GM12878 (cell line): ENCODE measurements around the gene ZG16.

Experiments used
- EP300 ChIP-seq, 2 experiments: fragments of 150-350 bp in 1 of 2; IDR thresholded peaks; 2 replicates each; pipeline ENCODE4 v1.6.1; 2011 to 2012; ENCODE audit warnings: low read depth in 2 of 2, low read length in 2 of 2, borderline replicate concordance in 1 of 2, improper control_type of control experiment in 1 of 2, inconsistent platforms in 1 of 2; ENCODE audit not compliant: control insufficient read depth in 1 of 2
- ESRRA ChIP-seq: IDR thresholded peaks from 2 replicates; pipeline ENCODE4 v1.6.1; 2012; ENCODE audit warnings: mild to moderate bottlenecking, low read length, improper control_type of control experiment
- FOXM1 ChIP-seq: IDR thresholded peaks from 2 replicates; pipeline ENCODE4 v1.6.1; 2012; ENCODE audit warnings: low read depth, mild to moderate bottlenecking, inconsistent platforms, low read length, moderate library complexity
- MYC ChIP-seq: IDR thresholded peaks from 2 replicates; pipeline ENCODE4 v1.6.1; 2011; ENCODE audit warnings: mild to moderate bottlenecking, low read length, moderate library complexity, inconsistent platforms; ENCODE audit not compliant: insufficient read depth, insufficient replicate concordance, insufficient read length, severe bottlenecking
- RAD21 ChIP-seq: IDR thresholded peaks from 2 replicates; pipeline ENCODE4 v1.6.1; 2011; ENCODE audit warnings: mild to moderate bottlenecking, low read depth, low read length, moderate library complexity; ENCODE audit not compliant: insufficient read depth
- TF ChIP-seq, protein P1 (sequence below): fragments of 450-650 bp; IDR thresholded peaks from 2 replicates; pipeline ENCODE4 v1.6.1; 2017; ENCODE audit warnings: mild to moderate bottlenecking, moderate library complexity
- TF ChIP-seq, protein P2 (sequence below): IDR thresholded peaks from 2 replicates; pipeline ENCODE4 v1.6.1; 2012; ENCODE audit warnings: low read depth, low read length, improper control_type of control experiment
- TF ChIP-seq, protein P3 (sequence below), 3 experiments: IDR thresholded peaks in 2 of 3; conservative IDR thresholded peaks in 1 of 3; 2 replicates each; pipeline ENCODE4 v1.5.1; 2011; ENCODE audit warnings: low read depth in 3 of 3, low read length in 3 of 3, mild to moderate bottlenecking in 3 of 3, control low read depth in 2 of 3, moderate library complexity in 2 of 3, inconsistent platforms in 1 of 3, mixed read lengths in 1 of 3; ENCODE audit not compliant: control insufficient read depth in 2 of 3, insufficient read depth in 1 of 3; ENCODE audit errors: extremely low read depth in 1 of 3
- TF ChIP-seq, protein P4 (sequence below): fragments of 450-650 bp; formaldehyde crosslinking; IDR thresholded peaks from 2 replicates; pipeline ENCODE4 v1.4.0; 2020; ENCODE audit warnings: mild to moderate bottlenecking, moderate library complexity
- TF ChIP-seq, protein P5 (sequence below): IDR thresholded peaks from 2 replicates; pipeline ENCODE4 v1.6.1; 2011; ENCODE audit warnings: borderline replicate concordance, low read depth, mild to moderate bottlenecking, moderate library complexity, mixed read lengths, low read length; ENCODE audit not compliant: insufficient read depth; ENCODE audit errors: extremely low read length

DNA sequence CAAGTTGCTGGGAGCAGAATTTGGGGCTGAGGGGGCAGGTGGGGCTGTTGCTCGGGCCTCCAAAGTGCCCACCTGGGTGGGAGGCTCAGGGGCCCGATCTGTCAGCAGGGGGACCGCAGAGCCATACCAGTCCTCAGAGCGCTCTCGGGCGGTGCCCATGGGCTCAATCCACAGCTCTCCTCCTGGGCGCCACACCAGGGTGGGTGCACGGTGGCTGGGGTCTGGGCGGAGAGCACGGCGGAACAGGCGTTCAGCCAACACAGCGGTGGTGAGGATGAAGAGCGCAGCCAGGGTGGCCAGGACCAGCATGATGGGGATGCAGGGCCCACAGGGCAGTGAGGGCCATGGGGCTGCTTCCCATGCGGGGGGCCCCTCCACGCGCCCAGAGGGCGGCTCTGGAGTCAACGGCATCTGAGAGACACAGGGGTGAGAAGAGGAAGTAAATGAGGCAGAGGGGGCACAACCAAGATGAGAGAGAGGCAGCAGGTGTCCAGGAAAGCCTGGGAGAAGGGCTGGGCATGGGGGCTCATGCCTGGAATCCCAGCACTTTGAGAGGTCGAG, 33.4 kb upstream of the ZG16 start:
- TF ChIP-seq, protein P1, sequence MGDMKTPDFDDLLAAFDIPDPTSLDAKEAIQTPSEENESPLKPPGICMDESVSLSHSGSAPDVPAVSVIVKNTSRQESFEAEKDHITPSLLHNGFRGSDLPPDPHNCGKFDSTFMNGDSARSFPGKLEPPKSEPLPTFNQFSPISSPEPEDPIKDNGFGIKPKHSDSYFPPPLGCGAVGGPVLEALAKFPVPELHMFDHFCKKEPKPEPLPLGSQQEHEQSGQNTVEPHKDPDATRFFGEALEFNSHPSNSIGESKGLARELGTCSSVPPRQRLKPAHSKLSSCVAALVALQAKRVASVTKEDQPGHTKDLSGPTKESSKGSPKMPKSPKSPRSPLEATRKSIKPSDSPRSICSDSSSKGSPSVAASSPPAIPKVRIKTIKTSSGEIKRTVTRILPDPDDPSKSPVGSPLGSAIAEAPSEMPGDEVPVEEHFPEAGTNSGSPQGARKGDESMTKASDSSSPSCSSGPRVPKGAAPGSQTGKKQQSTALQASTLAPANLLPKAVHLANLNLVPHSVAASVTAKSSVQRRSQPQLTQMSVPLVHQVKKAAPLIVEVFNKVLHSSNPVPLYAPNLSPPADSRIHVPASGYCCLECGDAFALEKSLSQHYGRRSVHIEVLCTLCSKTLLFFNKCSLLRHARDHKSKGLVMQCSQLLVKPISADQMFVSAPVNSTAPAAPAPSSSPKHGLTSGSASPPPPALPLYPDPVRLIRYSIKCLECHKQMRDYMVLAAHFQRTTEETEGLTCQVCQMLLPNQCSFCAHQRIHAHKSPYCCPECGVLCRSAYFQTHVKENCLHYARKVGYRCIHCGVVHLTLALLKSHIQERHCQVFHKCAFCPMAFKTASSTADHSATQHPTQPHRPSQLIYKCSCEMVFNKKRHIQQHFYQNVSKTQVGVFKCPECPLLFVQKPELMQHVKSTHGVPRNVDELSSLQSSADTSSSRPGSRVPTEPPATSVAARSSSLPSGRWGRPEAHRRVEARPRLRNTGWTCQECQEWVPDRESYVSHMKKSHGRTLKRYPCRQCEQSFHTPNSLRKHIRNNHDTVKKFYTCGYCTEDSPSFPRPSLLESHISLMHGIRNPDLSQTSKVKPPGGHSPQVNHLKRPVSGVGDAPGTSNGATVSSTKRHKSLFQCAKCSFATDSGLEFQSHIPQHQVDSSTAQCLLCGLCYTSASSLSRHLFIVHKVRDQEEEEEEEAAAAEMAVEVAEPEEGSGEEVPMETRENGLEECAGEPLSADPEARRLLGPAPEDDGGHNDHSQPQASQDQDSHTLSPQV, result no peak
- TF ChIP-seq, protein P2, sequence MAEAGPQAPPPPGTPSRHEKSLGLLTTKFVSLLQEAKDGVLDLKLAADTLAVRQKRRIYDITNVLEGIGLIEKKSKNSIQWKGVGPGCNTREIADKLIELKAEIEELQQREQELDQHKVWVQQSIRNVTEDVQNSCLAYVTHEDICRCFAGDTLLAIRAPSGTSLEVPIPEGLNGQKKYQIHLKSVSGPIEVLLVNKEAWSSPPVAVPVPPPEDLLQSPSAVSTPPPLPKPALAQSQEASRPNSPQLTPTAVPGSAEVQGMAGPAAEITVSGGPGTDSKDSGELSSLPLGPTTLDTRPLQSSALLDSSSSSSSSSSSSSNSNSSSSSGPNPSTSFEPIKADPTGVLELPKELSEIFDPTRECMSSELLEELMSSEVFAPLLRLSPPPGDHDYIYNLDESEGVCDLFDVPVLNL, result no peak
- TF ChIP-seq RAD21 (no peak), EP300 (IDR thresholded peaks at IDR 0.05; ENCODE audit: borderline replicate concordance in 1 of 2, control insufficient read depth in 1 of 2, low read depth in 2 of 2, low read length in 2 of 2) (no peak), MYC (no peak), FOXM1 (no peak), ESRRA (no peak)
- TF ChIP-seq, protein P3, sequence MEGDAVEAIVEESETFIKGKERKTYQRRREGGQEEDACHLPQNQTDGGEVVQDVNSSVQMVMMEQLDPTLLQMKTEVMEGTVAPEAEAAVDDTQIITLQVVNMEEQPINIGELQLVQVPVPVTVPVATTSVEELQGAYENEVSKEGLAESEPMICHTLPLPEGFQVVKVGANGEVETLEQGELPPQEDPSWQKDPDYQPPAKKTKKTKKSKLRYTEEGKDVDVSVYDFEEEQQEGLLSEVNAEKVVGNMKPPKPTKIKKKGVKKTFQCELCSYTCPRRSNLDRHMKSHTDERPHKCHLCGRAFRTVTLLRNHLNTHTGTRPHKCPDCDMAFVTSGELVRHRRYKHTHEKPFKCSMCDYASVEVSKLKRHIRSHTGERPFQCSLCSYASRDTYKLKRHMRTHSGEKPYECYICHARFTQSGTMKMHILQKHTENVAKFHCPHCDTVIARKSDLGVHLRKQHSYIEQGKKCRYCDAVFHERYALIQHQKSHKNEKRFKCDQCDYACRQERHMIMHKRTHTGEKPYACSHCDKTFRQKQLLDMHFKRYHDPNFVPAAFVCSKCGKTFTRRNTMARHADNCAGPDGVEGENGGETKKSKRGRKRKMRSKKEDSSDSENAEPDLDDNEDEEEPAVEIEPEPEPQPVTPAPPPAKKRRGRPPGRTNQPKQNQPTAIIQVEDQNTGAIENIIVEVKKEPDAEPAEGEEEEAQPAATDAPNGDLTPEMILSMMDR (IDR thresholded peaks at IDR 0.05 in 2 of 3, conservative IDR thresholded peaks at IDR 0.05 in 1 of 3; ENCODE audit: control insufficient read depth in 2 of 3, extremely low read depth in 1 of 3, insufficient read depth in 1 of 3, low read depth in 3 of 3, low read length in 3 of 3), result no peak
- TF ChIP-seq, protein P4, sequence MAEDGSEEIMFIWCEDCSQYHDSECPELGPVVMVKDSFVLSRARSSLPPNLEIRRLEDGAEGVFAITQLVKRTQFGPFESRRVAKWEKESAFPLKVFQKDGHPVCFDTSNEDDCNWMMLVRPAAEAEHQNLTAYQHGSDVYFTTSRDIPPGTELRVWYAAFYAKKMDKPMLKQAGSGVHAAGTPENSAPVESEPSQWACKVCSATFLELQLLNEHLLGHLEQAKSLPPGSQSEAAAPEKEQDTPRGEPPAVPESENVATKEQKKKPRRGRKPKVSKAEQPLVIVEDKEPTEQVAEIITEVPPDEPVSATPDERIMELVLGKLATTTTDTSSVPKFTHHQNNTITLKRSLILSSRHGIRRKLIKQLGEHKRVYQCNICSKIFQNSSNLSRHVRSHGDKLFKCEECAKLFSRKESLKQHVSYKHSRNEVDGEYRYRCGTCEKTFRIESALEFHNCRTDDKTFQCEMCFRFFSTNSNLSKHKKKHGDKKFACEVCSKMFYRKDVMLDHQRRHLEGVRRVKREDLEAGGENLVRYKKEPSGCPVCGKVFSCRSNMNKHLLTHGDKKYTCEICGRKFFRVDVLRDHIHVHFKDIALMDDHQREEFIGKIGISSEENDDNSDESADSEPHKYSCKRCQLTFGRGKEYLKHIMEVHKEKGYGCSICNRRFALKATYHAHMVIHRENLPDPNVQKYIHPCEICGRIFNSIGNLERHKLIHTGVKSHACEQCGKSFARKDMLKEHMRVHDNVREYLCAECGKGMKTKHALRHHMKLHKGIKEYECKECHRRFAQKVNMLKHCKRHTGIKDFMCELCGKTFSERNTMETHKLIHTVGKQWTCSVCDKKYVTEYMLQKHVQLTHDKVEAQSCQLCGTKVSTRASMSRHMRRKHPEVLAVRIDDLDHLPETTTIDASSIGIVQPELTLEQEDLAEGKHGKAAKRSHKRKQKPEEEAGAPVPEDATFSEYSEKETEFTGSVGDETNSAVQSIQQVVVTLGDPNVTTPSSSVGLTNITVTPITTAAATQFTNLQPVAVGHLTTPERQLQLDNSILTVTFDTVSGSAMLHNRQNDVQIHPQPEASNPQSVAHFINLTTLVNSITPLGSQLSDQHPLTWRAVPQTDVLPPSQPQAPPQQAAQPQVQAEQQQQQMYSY (CRISPR knock-in tag), result no peak
- TF ChIP-seq, protein P5, sequence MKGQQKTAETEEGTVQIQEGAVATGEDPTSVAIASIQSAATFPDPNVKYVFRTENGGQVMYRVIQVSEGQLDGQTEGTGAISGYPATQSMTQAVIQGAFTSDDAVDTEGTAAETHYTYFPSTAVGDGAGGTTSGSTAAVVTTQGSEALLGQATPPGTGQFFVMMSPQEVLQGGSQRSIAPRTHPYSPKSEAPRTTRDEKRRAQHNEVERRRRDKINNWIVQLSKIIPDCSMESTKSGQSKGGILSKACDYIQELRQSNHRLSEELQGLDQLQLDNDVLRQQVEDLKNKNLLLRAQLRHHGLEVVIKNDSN, result no peak
